DOHH2 (cell line): ENCODE results near the gene ZNF398.

Experiments used
- EZH2phosphoT487 ChIP-seq: fragments of 200-600 bp; sonication (generic); IDR thresholded peaks from 2 replicates; pipeline ENCODE4 v1.6.1; 2017; ENCODE audit warnings: borderline replicate concordance, mild to moderate bottlenecking, antibody characterized with exemption, low read length, moderate library complexity, mixed read lengths
- TF ChIP-seq, protein P1 (sequence below): fragments of 200-600 bp; sonication (generic); IDR thresholded peaks from one replicate; pipeline ENCODE4 v1.5.1; 2014; ENCODE audit warnings: antibody characterized with exemption, mild to moderate bottlenecking, low read depth, low read length; ENCODE audit not compliant: poor library complexity, severe bottlenecking

DNA sequence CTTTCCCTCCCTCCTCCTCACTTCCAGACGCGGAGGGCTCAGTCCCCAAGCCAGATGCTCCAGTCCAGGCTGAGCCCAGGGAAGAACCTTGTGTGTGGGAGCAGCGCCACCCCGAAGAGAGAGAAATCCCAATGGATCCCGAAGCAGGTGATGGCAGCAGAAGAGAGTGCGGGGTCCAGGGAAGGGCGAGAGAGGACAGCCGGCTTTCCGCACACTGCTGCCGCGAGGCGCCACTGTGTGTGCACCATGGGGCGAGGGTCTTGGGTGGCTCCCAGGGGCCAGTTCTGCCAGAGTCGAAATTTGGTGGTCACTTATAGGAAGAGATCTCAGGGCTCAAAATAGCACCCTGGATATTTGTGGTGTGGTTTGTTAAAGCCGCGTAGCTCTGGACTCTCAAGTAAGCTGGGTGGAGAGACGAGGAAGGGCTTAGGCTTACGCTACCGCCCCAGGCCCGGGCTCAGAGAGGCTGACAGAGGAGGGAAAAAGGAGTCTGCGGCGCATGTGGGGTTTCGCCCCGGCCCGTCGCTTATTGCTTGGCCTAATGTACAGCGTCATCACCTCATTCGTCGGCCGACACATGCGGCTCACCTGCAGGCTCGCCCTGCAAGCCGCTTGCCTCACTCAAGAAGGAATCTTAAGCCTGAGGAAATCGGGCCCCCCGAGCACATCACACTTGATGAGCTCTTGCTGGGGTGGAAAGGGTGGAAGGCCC lies 60.2 kb downstream of the ZNF398 start:
- TF ChIP-seq, protein P1, sequence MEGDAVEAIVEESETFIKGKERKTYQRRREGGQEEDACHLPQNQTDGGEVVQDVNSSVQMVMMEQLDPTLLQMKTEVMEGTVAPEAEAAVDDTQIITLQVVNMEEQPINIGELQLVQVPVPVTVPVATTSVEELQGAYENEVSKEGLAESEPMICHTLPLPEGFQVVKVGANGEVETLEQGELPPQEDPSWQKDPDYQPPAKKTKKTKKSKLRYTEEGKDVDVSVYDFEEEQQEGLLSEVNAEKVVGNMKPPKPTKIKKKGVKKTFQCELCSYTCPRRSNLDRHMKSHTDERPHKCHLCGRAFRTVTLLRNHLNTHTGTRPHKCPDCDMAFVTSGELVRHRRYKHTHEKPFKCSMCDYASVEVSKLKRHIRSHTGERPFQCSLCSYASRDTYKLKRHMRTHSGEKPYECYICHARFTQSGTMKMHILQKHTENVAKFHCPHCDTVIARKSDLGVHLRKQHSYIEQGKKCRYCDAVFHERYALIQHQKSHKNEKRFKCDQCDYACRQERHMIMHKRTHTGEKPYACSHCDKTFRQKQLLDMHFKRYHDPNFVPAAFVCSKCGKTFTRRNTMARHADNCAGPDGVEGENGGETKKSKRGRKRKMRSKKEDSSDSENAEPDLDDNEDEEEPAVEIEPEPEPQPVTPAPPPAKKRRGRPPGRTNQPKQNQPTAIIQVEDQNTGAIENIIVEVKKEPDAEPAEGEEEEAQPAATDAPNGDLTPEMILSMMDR, result no peak
- no peak for TF ChIP-seq EZH2phosphoT487
